Fibroblast of skin of left quadriceps (primary cell): ENCODE measurements around the gene TXNDC2.

Experiments
- DNase-seq, 2 experiments: peaks; one replicate each; pipeline ENCODE4 v3.0.0-alpha.2; 2013; ENCODE audit warnings: low read depth in 2 of 2

The TXNDC2 gene

DNA sequence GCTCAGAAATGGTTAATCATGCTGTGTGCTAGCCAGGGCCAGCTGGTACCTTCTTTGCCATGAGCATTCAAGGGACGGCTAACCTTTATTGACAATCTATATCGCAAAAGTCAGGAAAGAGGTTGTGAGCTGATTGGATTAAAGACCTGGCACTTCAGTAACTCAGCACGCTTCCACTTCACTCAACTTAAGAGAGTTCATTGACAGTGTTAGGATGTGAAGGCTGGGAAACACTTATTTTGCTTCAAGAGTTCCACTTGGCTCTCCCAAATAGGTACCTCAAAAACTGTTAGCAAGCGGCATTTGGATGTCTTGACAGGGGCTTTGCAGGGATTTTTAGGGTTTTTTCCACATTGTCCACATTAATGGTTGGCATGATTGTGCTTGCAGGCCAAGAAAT lies 25.1 kb upstream of the TXNDC2 start:
- no peak for DNase-seq

DNA sequence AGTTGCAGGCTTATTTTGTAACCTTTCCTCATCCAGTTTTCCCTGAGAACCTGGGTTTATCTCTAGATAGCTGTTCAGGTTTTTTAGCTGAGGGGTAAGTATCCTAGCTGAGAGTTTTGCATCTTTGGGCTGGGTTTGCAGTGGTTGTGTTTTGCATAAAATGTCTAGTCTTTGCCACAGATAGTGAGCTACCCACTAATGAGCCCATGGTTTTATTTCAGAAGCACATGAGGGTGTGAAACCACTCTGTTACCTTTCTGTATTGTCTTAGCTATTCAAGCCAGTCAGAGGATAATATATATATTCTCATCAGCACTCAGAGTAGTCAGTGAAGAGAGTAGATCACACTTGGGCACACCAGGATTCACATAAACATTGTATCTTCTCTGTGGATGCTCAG lies 24.6 kb upstream of the TXNDC2 start:
- no peak for DNase-seq

DNA sequence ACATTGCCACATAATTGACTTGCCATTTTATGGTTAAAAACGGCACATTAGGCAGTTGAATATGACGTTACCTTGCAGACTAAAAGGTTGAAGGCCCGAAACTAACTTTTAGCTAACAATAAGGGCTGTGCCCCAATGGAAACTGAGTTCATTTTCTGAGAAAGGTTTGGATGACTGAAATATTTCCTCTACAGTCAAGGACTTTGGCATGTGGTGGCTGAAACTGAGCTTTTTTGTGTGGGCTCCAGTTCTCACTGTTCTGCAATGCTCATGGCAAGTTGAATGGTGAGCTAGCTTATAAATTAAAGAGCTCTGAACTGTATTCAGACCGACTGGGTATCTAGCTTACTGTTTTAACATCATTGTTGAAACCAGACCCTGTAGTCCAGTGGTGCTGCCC lies 23.8 kb upstream of the TXNDC2 start:
- no peak for DNase-seq

DNA sequence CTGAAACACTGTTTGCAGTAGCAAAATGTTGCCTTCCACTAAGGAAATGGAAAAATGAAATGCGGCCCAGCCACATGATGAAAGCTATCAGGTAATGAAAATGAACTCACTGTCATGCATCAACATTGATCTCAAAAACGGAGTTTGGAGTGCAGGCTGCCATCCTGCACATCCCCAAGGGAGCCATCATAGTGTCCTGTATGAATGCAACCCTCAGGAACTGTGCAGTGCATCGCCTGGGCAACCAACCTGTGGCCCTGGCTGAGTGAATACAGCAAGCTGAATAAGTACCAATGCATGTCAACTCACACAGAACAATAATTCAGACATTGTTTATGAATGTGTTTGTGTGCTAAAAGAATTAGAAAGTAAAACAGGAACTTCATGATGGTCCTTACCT lies 23.1 kb upstream of the TXNDC2 start:
- no peak for DNase-seq

DNA sequence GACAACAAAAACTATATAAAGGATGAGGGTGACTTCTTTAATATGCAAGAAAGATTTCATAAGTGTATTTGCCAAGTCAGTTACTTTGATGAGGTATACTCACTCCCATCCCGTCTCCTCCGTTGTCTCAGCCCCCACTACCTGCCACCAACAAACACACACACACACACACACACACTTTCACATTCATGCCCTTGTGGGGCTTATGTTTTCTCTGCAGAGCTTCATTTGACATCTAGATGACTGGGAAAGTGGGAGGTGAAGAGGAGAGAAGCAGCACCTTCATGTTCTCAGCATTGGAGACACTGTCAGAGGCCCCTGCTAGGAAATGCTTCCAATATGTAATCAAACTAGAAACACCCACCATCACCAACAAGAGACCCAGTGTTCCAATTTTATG lies 22.5 kb upstream of the TXNDC2 start:
- DNase-seq, result no peak

DNA sequence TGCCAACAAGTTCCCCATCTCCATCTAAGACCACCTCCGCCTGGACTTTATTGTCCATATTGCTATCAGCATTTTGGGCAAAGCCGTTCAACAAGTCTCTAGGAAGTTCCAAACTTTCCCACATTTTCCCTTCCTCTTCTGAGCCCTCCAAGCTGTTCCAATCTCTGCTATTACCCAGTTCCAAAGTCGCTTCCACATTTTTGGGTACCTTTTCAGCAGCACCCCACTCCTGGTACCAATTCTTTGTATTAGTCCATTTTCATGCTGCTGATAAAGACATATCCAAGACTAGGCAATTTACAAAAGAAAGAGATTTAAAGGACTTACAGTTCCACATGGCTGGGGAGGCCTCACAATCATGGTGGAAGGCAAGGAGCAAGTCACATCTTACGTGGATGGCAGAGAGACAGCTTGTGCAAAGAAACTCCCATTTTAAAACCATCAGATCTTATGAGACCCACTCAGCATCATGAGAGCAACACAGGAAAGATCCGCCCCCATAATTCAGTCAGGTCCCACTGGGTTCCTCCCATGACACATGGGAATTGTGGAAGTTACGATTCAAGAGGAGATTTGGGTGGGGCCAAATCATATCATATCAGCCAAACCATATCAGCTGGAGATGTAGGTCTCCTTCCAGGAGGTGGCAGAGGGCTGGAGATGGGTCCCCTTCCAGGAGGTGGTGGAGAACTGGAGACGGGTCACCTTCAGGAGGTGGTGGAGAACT lies 19.8 kb upstream of the TXNDC2 start:
- DNase-seq, result no peak

DNA sequence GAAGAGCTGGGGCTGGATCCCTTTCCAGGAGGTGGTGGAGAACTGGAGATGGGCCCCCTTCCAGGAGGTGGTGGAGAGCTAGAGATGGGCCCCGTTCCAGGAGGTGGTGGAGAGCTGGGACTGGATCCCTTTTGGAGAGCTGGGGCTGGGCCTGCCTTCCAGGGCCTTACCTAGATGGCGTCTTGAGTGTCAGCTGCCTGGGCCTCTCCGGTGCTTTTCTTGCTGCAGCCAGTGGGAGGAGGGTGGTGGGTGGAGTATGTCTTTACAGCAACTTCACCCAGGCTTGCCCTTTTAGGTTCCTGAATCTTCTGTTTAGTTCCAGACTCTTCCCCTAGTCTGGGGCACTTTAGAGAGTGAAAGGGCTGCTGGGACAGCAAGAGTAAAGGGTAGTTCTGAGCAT lies 19.1 kb upstream of the TXNDC2 start:
- DNase-seq, result no peak

DNA sequence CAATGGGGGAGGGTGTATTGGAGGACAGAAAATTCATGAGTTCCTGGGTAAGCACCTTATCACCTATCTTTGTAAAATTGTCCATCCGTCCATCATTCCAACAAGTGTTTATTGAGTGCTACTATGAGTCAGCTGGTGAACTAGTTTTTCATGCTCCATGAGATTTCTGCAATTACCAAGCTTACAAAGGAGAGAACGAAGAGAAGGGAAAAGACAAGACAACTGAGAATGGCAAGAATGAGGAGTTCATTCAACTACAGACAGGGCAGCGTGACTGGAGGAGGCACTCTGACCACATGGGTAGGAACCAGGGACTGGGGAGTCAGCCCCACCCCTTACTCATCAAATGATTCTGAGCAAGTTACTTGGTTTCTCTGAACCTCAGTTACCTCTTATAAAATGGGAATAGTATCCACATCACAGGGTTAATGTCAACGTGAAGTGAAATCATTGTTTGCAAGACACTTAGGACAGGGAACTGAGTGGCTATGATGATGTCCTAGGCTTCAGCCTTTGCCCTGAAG lies 18.6 kb upstream of the TXNDC2 start:
- no peak for DNase-seq

DNA sequence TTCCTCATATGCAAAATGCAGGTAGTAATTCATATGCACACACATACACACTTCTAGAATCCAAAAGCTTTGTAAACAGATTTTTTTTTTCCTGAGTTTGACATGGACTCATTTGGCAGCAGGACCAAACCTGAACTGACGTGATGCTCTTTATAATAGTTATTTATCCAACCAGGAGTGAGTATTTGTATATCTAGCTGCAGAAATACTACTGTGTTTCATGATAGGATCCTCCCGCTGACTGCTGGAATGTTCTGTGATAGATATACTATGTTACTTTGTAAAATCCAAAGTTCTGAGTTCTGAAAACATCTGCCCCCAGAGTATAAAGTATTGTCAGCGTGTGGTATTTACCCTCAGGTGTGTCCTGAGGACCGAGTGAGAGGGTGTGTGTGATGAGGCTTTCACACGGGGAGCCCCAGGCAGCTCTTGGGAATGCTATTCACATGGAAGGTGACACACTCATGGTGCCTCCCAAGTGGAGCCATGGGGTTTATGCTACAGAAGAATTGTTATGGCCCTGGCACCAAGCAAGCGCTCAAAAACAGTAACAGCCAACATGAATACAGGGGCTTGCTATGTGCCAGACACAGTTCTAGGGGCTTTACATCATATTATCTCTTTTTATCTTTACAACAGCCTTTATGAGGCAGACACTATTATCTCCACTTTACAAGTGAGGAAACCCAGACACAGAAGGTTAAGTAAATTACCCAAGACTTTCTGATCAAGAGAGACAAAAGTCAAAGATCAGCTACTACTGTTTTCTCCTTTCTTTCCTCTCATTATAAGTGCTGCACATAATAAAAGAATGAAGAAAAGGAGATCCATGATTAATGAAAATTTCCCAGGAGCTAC lies 16.7 kb upstream of the TXNDC2 start:
- DNase-seq, result no peak

DNA sequence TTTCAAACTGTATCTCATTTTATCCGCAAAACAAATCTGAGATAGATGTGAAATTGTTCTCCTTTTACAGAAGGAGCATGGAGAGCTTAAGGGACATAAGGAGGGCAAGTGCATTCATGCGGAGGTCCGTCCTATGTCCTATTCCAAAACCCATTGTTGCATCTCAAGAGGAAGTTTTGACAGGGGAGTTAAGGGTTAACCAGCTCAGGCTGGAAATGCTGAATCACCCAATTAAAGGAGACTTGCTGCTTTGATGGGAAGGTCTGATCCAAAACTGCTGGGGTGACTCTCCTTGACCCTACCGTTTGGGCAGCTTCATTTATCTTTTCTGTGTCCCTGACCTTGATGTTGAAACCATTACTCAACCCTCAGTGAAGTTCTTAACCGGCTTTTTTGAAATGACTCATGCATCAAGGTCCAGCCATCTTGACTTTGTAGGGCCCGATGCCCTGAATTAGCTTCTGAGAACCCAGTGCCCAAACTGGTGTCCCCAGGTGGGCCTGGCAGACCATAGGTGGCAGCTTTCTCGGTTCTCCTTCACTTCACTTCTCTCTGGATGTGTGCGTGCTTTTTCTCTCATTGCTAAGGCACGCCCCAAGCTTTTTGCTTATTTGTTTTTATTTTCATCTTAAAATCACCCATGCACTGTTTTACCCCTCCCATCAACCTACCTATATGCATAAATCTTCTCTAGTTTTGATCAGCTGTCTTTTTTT lies 15.9 kb upstream of the TXNDC2 start:
- DNase-seq, result peak; percentile 25 to 34

DNA sequence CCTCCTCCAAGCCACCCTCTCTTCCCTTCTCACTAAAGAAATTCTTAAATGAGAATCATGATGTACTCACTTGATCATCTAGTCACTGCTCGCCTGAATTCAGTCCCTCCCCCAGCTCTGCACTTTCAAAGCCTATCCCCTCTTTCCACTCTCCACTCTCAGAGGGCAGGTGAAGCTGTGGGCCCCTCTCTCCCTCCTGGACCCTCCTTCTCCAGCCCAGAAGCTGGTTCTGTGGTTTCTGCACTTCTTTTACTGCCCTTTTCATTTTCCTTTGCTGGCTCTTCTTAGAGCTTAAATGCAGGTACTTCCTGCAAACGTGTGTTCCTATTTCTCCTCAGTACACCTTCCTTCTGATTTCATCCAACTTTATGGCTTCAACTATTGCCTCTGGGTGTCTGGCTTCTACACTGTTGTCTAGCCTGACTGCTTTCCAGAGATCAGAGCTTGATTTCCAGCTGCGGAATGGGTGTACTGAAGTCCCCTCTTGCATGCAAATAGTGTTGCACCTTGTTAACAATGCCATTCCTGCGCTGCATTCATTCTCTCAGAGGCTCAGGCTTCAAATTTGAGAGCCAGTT lies 15.3 kb upstream of the TXNDC2 start:
- DNase-seq, result no peak

DNA sequence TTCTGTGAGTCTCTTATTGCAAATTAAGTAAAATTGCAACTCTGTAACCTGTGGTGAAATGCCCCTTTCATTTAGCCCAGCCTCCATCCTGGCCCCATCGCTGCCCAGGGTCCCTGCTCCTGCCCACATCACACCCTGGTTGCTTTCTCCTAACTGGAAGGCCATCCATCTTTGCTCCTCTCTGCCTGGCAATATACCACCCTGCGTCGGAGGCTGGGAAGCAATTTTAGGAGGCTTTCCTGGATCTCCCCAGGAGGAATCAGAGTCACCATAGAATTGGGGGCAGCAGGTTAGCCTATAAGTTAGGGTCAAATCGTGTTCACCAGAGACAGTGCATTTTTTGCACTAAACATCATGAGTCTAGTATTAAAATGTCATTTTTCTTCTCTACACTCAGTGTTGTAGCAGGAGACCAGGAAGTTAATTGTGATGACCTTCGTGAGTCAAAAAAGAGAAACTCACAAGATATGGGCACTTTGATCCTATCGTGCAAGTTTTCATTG lies 14.5 kb upstream of the TXNDC2 start:
- no peak for DNase-seq

DNA sequence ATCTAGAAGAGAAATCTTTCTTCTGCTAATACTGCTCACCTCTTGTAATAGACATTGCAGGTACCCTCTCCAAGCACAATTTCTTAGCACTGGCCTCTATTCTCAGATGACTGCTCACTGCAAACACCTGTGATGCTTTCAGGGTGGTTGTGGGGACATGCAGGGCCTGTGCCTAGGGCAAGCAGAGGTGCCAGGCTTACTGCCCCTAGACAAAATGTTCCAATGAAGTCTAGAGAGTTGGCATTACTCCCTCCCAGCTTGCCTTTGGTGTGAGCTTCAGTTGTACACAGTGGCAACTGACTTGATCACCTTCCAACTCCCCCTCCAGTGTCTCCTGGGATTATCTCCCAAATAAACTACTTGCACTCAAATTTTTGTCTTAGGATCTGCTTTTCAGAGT lies 12.9 kb upstream of the TXNDC2 start:
- DNase-seq, result no peak

DNA sequence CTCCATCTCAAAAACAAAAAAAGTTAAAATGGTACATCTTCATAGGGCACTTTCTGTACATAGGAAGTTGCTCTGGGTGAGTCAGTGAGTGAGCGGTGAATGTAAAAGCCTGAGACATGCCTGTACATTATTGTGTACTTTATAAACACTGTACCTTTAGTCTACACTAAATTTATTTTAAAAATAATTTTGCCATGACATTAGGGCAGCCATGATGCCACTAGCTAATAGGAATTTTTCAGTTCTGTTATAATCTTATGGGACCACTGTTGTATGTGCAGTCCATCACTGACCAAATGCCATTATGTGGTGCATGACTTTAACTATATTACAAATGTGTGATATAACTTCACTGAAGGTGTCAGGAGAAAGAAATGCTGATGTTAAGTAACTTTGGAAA lies 11.0 kb upstream of the TXNDC2 start:
- no peak for DNase-seq

DNA sequence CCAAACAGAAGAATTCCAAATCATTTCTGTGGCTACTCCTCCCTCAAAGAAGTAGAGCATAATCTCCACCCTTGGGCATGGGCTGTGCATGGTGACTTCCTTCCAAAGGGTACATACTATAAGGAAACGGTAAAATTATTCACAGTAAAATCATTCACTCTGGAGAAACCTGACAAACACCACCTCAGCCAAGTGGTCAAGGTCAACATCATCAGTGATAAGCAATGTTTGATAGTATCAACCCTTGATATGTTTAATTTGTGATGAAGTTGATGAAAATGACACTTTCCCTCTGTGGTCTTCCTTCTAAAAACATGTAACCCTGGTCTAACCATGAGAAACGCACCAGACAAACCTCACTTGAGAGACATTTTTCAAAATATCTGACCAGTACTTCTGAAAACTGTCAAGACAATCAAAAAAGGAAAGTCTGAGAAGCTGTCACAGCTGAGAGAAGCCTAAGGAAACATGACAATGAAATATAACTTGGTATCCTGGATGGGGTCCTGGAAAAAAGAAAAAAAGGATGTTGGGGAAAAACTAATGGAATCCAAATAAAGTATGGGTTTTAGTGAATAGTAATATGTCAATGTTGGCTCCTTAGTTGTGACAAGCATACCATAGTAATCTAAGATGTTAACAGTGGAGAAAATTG lies 9.4 kb upstream of the TXNDC2 start:
- no peak for DNase-seq

DNA sequence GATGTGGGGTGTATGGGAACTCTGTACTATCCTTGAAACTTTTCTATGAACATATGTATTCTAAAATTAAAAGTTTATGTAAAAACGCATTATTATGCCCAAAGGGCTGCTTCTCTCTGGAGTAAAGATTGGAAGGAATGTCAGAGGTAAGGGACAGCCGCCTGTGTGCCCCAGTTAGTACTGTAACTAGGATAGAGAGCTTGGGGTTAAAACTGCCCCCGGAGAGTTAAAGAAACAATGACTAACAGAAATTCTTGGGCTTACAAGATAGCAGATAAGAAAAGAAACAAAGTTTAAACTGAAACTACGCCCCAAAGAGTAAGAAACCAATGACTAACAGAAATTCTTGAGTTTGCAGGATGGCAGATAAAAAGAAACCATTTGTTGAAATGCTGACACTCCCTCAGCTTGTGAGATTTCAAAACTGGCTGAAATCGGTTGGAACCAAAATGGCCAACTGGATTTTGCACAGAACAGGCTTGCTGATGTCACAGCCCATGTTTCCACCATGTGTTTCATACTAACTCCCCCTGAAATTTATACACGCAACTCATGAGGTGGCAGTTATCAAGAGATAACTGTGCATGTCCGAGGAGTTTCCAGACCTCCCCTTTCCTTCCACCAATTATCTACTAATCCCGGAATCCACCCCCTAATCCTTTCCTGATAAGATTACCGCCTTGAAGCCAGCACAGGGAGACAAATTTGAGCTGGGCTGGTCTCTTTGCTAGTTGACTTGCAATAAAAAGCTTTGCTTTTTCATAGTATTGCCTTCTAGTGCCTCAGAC lies 8.7 kb upstream of the TXNDC2 start:
- DNase-seq, result peak; percentile 62 to 65

DNA sequence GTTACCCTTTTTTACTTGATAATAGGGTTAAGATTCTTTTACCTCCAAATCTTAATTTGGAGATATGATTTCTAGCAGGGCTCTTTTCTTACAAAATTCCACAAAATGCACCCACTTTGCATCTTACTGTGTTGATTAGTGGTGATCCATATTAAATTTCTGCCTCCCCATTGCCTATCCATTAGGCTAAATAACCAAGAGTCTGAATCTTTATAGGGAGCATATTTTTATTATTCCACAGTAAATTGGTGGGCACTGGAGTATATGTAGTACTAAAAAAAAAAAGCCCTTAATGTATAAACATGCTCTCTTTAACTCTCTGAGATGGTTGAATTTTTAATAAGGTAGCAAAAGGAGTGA lies 8.1 kb upstream of the TXNDC2 start:
- no peak for DNase-seq

DNA sequence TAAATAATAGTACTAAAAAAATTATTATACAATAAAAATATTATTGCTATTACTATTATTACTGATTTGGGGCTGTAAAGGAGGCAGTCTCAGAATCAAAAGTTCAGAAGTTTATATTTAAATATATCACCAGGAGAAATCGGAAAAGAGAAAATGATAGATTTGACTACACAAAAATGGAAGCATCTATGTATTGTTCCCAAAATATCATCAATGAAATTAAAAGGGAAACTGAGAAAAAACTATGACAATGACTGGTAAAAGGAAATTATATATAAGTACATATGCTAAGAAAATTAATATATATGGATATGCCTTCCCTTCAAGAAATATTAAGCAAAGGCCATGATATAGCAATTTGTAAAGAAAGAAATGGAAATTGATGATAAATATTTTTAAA lies 7.7 kb upstream of the TXNDC2 start:
- no peak for DNase-seq

DNA sequence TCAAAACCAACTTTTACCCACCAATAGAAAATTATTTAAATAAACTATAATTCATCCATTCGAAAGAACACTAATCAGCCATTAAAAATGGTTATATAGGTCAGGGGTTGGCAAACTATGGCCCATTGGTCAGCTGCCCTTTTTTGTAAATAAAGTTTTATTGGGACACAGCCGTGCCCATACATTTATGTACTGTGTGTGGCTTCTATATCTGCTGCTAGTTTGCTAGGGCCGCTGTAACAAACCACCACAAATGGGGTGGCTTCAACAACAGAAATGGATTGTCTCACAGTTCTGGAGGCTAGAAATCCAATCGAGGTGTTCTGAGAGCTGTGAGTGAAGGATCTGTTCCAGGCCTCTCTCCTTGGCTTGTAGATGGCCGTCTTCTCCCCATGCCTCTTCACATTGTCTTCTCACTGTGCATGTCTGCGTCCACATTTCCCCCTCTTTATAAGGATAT lies 7.0 kb upstream of the TXNDC2 start:
- no peak for DNase-seq

DNA sequence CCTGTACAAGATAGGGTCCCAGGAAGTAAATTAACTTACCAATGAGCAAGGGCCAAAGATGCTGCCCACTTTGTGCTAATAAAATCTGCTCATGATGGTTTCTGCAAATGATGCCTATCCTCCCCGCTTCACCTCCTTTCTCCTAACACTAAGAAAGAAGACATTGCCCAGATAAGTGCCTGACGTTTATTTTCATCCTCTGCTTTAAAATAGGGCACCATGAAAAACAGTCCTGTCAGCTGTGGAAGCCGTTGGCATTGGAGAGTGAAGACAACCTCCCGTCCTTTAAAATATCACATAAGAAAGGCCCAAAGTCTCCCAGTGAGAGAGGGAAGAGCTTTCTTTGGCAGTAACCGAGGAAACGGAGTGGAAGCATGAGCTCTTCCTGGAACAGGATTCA lies 1.7 kb upstream of the TXNDC2 start:
- no peak for DNase-seq
